Ectodermal cell (in vitro differentiated cells): ENCODE results near the gene APOBEC3C.
"Not testable (repeated sequence)": the region's sequence is repeated elsewhere in the genome, so short reads cannot be mapped to it uniquely, and the experiment has no call there.

Source experiments
- H3K27ac ChIP-seq: 2 replicates; pipeline ENCODE4 v1.7.0; 2013; ENCODE audit warnings: mild to moderate bottlenecking, low read depth, low read length; ENCODE audit not compliant: insufficient read depth, poor library complexity, severe bottlenecking
- H3K27me3 ChIP-seq: 2 replicates; pipeline ENCODE4 v1.7.0; 2013; ENCODE audit warnings: mild to moderate bottlenecking, low read length; ENCODE audit not compliant: insufficient read depth, control insufficient read depth, poor library complexity, severe bottlenecking
- H3K36me3 ChIP-seq: one replicate; pipeline ENCODE4 v1.7.0; 2013; ENCODE audit warnings: low read length; ENCODE audit not compliant: control insufficient read depth, insufficient read depth
- H3K4me1 ChIP-seq: one replicate; pipeline ENCODE4 v1.7.0; 2013; ENCODE audit warnings: low read length; ENCODE audit not compliant: control insufficient read depth, insufficient read depth
- H3K4me3 ChIP-seq: 2 replicates; pipeline ENCODE4 v1.7.0; 2013; ENCODE audit warnings: low read depth, low read length, control low read depth; ENCODE audit not compliant: insufficient read depth
- H3K9me3 ChIP-seq: 2 replicates; pipeline ENCODE4 v1.7.0; 2013; ENCODE audit warnings: mild to moderate bottlenecking, low read length, moderate library complexity; ENCODE audit not compliant: control insufficient read depth
- WGBS, 2 experiments: methylation state at CpG; one replicate each; pipeline ENCODE4 v1.1.7; 2013; ENCODE audit warnings: missing lambda C conversion rate in 2 of 2; 5-methylcytosine and 5-hydroxymethylcytosine counted together

The APOBEC3C gene

GRCh38 chr22:38981992-38982927 is 31.8 kb upstream of the APOBEC3C start, which contains the start of gene APOBEC3B:
APOBEC3B (plus strand) TSS chr22:38982347; CDS start chr22:38982454, 107 bp downstream.
- Histone ChIP-seq H3K27ac (no peak within 1 kb of the TSS), H3K36me3 (no peaks in the 10 kb centered on the region), H3K4me3 (no peak within 1 kb of the TSS), H3K27me3 (no peaks in the 10 kb centered on the region), H3K9me3 (no peaks in the 10 kb centered on the region), H3K4me1 (peaks cover 6% of the 10 kb centered on the region)
- WGBS, 2 experiments = 39 to 43% methylated on average over 16 of the region's 16 CpGs

DNA sequence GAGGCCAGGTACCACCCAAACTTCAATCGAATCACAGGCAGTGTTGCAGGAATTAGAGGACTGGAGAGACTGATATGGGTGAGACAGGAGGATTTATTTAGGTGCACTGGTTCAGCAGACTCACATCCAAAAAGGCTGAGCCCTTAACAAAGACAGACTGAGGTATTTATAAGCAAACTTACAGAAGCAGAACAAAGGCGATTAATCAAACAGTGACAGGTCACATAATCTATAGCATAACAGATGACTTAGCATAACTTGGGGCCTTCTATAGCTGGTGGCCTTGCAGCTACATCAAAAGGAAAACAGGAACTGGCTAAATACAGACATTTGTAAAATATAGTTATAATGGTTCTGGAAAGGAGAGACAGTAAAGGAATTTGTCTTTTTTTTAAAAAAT is 29.8 kb upstream of the APOBEC3C start:
- WGBS, 2 experiments = 88 to 99% methylated on average over 2 of the region's 2 CpGs
- Histone ChIP-seq H3K9me3 (no peaks in the 10 kb centered on the region), H3K4me1 (peaks cover 6% of the 10 kb centered on the region), H3K27me3 (no peaks in the 10 kb centered on the region), H3K4me3 (no peak overlapping the region), H3K36me3 (no peaks in the 10 kb centered on the region), H3K27ac (no peak overlapping the region)

GRCh38 chr22:38984784-38985757 is 29.0 kb upstream of the APOBEC3C start:
- not testable (repeated sequence) for H3K9me3 ChIP-seq, H3K27me3 ChIP-seq, H3K36me3 ChIP-seq, H3K4me1 ChIP-seq, H3K4me3 ChIP-seq, H3K27ac ChIP-seq
- 88 to 92% methylated on average over 8 of the region's 9 CpGs for WGBS, 2 experiments

GRCh38 chr22:38986629-38987028 is 27.4 kb upstream of the APOBEC3C start:
- no peaks in the 10 kb centered on the region for H3K27me3 ChIP-seq
- no peaks in the 10 kb centered on the region for H3K9me3 ChIP-seq
- H3K4me3 ChIP-seq = no peak overlapping the region
- H3K36me3 ChIP-seq = no peaks in the 10 kb centered on the region
- no peak overlapping the region for H3K27ac ChIP-seq
- WGBS, 2 experiments = 93 to 94% methylated on average over 2 to 3 of the region's 3 CpGs
- H3K4me1 ChIP-seq = peaks cover 1% of the 10 kb centered on the region

DNA sequence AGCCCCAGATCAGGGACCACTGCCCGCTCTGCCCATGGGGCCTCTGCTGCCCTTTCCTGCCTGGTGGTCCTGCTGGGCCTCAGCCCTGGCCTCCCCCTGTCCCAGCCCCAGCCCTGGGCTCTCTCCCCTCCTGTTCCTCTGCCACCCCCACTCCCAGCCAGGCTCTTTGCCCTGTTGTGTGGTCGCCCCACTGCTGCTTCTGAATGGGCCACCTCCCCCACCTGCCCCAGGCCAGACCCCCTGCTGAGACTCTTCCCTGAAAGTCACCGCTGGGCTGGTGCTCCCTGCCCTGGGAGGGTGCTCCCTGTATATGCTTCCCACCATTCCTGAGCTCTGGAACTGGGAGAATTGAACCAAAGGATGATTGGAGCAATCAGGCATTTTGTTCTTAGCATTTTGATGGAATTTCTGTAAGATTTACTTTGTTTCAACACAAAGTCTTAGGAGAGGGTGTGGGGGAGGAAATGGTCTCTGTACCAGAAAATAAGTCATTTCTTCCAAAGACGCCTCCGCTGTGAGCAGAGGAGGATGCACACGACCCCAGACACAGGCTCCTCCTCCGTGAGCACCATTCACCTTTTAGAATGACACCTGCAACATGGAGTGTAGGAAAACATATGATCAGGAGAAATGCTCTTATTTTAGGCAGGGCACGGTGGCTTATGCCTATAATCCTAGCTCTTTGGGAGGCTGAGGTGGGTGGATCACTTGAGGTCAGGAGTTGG is 26.7 kb upstream of the APOBEC3C start:
- H3K27me3 ChIP-seq = no peaks in the 10 kb centered on the region
- no peak overlapping the region for H3K4me3 ChIP-seq
- no peak overlapping the region for H3K27ac ChIP-seq
- peaks cover 3% of the 10 kb centered on the region for H3K4me1 ChIP-seq
- no peaks in the 10 kb centered on the region for H3K9me3 ChIP-seq
- WGBS, 2 experiments = 76 to 84% methylated on average over 8 of the region's 8 CpGs
- H3K36me3 ChIP-seq = no peaks in the 10 kb centered on the region

DNA sequence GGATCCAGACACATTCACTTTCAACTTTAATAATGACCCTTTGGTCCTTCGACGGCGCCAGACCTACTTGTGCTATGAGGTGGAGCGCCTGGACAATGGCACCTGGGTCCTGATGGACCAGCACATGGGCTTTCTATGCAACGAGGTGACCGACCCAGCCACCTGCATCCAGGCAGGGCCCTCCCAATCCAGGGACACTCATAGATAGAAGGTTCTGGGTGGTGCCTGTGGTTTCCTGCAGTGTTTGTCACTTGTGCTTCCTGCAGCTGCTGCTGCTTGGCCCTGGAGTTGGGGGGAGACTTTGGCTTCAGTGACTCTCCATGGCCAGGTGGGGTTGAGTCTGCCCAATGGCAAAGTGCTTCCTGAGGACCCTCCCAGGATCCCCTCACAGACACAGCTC is 24.6 kb upstream of the APOBEC3C start:
- Histone ChIP-seq H3K4me1 (peaks cover 3% of the 10 kb centered on the region), H3K9me3 (no peaks in the 10 kb centered on the region), H3K27me3 (no peaks in the 10 kb centered on the region), H3K4me3 (no peak overlapping the region), H3K27ac (no peak overlapping the region), H3K36me3 (no peaks in the 10 kb centered on the region)
- WGBS, 2 experiments = 92 to 95% methylated on average over 6 of the region's 6 CpGs

- H3K9me3 ChIP-seq, H3K4me1 ChIP-seq, H3K27ac ChIP-seq, H3K27me3 ChIP-seq, H3K4me3 ChIP-seq, H3K36me3 ChIP-seq: not testable (repeated sequence)
- 21 to 26% methylated on average over 12 of the region's 12 CpGs for WGBS, 2 experiments
Observed at GRCh38 chr22:38992871-38993371, 21.1 kb upstream of the APOBEC3C start.

GRCh38 chr22:38996105-38996504 is 18.0 kb upstream of the APOBEC3C start:
- Histone ChIP-seq H3K4me1 (peaks cover 3% of the 10 kb centered on the region), H3K27ac (no peak overlapping the region), H3K4me3 (no peak overlapping the region), H3K9me3 (no peaks in the 10 kb centered on the region), H3K27me3 (no peaks in the 10 kb centered on the region), H3K36me3 (no peaks in the 10 kb centered on the region)
- 90 to 92% methylated on average over 6 of the region's 6 CpGs for whole genome bisulfite sequencing, 2 experiments

DNA sequence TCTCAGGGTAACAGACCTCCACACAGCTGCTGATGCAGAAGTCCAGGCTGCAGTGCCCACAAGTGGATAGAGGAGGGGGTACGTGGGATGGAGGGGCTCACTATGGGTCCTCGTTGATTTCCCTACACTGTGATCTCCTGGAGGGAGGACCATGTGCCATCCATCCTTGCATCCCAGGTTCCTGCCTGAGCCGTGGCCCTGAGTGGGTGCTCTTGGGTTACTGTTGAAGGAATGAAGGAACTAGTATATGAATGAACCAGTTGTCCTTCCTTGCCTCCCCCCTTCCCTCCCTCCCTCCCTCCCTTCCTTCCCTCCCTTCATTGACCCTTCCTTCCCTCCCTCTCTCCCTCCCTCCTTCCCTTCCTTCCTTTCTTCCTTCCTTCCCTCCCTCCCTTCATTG is 16.5 kb upstream of the APOBEC3C start:
- WGBS, 2 experiments = 91% methylated on average over 3 of the region's 3 CpGs
- Histone ChIP-seq H3K27me3 (no peaks in the 10 kb centered on the region), H3K4me1 (no peaks in the 10 kb centered on the region), H3K27ac (no peak overlapping the region), H3K36me3 (no peaks in the 10 kb centered on the region), H3K9me3 (no peaks in the 10 kb centered on the region), H3K4me3 (no peak overlapping the region)
